Activated naive CD4-positive, alpha-beta T cell treated with anti-CD3 and anti-CD28 coated beads, Interleukin-2, amount 50 U/mL, for 16 hours (primary cell): ENCODE results near the gene CACNA1A.
A peak's percentile ranks its signal among the peaks of the same experiment; 100 is the strongest.
"Not testable (repeated sequence)": the region's sequence is repeated elsewhere in the genome, so short reads cannot be mapped to it uniquely, and the experiment has no call there.

ENCODE experiments used
- DNase-seq: peaks from one replicate; pipeline ENCODE4 v3.0.0-alpha.2; 2020

CACNA1A gene

DNA sequence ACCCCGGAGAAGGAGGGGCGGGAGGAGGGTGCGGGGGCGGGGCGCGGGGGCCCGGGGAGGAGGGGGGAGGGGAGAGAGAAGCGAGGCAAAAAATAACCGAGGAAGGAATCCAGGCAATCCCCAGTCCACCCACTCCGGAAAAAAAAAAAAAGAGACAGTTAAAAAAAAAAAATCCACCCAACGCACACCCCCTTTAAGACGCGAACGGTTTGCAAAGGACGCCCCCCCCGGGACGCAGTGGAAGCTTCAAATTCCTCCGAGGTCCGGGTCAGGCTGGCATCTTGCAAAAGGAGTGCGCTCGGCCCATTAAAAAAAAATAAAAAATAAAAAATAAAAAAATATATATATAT, at the start of gene CACNA1A:
Gene CACNA1A, minus strand, starts transcription at position 9 of the 350 bp plus-strand sequence. CDS start 255 bp downstream, outside the sequence.
- no peak for DNase-seq

DNA sequence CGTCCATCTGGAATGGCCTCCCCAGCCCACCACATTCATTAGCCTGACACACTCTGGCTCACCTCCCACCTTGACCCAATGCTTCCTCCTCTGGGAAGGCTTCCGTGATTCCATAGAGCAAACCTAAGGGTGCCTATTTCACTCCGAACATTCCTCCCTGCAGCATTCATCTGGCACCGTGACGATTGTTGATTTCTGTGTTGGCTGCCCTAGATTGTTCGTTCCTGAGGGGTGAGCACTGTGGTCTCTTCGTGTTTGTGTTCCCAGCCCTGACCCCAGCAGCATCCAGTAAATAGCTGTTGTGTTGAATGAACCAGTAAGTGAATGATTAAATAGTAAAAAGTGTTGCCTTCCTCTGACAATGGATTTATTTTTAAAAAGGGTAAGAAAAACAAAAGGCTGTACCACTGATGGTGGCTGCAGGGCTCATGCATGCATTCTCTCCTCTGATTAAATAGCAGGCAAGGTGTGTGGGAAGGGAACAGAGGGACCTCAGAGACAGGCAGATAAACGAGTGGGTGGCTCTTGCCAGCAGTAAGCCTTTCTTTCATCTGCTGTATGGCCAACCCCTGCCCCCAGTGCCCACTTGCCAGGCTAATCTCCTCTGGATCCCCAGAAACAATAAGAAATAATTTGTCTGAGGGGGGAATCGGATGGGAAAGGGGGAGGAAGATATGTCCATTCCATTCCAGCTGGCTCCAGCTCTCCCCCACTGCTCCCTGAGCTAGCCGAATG, 48.4 kb upstream of the CACNA1A start:
- DNase-seq, result no peak

DNA sequence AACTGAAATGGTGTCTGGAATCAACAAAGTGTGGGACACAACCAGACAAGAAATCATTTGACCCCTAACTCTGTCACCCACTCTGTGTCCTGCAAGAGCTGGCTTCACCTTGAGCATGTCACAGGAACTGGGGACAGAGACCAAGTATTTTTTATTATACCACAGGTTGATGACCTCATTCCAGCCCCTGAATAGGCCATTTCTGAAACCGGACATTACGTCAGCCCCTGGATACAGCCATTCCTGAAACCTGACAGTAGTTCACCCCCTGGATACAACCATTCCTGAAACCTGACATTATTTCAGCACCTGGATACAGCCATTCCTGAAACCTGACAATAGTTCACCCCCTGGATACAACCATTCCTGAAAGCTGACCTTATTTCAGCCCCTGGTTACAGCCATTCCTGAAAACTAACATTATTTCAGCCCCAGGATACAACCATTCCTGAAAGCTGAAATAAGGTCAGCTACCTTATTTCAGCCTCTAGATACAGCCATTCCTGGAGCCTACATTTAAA, 47.7 kb upstream of the CACNA1A start:
- no peak for DNase-seq

DNA sequence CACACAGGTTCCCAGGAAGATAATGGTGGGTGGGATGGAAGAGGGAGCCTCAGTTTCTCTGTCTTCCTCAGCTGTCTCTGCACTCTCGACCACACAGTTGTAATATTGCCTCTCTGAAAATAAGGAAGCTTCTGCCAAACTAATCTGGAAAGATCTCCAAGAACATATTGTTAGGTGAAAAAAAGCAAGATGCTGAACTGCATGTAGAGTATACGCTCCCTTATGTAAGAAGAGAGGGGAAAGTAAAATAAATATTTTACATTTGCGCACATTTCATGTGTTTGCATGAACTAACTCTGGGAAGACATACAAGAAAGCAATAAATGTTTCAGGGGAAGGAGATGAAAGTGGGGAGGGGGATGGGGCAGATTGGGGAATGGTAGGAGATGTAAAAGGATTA, 41.9 kb upstream of the CACNA1A start:
- DNase-seq, result no peak

DNA sequence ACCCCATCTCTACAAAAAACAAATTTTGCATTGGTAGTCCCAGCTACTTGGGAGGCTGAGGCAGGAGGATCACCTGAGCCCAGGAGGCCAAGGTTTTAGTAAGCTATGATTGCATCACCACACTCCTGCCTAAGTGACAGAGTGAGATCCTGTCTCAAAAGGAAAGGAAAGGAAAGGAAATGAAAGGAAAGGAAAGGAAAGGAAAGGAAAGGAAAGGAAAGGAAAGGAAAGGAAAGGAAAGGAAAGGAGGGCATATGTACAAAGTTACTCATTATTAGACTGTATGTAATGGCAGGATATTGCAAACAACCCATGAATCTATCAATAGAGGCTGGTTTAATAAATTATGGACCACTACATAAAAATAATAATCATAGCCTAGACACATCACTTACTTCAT, 40.8 kb upstream of the CACNA1A start:
- no peak for DNase-seq

DNA sequence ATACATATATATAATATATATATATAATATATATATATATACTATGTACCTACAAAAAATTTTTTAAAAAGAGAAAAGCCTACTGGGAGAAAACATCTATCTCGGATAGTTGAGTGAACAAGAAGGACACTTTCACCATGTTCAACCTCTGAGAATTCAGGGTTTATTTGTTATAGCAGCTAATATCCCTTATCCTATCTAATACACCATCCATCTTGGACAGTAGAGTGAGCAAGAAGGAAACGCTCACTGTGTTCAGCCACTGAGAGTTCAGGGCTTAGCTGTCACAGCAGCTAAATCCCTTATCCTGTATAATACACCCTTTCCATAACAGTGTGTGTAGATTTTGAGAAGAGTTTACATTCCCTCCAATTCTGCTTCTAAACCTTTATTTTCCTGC, 38.1 kb upstream of the CACNA1A start:
- DNase-seq, result no peak

DNA sequence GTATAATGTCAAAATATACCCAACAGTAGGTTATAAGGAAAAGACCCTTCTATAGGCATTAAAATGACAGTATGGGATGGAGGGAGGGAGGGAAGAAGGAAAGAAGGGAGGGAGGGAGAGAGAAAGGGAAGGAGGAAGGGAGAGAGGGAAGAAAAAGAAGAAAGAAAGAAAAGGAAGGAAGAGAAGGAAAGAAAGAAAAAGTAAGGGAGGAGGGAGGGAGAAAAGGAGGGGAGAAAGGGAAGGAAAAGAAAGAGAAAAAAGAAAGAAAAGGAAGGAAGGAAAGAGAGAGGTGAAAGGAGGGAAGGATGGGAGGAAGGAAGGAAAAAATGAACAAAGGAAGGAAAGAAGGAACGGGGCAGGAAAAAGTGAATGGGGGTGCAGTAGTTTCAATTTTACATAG, 35.3 kb upstream of the CACNA1A start:
- no peak for DNase-seq

DNA sequence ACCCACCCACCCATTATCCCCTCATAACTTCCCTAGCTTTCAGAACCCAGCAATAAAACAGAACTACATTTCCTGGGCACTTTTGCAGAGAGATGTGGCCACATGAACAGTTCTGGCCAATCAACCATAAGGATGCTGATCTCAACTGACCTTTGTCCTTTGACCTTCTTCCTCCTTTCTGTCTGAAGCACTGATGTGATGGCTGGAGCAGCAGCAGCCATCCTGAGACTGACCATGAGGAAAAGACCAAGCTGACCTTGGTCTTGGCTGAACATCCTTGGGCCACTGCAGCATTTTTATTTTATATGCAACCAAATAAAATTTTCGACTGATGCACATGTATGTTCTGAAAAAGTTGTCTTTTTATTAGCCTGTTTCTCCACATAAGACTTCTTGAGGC, 33.1 kb upstream of the CACNA1A start:
- no peak for DNase-seq

DNA sequence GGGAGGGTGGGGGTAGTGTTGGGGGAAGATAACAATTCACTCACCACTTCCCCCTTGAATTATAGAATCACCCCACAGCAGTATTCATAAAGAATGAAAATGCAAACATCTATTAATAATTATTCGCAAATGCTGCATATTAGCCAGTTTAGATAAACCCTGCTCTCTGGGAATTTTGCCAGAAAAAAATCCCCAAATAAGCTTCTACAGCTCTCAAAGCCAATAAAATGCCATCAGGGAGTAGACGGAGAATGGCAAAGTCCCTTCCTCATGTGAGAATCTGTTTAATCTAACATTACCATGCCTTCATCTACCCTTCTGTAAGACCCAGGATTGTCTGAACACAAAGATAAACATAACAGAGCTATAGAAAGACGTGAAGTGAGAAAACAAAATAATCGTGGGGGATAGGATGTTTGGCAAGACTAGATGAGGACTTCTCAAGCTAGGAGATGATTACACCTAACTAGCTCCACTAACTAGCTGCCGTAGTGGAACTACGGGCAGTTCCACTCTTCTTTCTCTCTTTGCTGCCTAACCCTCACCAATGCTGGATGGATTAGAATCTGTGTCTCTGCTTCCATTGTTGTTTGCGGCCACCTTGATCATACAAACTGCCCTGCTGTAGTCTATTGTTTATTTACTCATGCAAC, 32.4 kb upstream of the CACNA1A start:
- DNase-seq, result no peak

DNA sequence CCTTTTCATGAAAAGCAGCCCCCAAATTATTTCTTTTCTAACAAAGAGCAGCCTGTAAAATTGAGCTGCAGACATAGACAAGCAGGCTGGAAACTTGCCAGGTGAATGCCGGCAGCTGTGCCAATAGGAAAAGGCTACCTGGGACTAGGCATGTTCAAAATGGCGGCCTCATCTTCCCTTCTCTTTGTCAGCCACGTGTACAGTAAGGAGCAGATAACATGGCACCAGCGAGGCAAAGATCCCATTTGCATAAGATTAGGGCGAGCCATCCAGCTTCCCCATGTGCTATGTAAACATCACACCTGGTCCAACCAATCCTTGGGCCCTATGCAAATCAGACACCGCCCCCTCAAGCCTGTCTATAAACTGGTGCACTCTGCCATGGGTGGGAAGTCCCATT, 31.2 kb upstream of the CACNA1A start:
- no peak for DNase-seq

DNA sequence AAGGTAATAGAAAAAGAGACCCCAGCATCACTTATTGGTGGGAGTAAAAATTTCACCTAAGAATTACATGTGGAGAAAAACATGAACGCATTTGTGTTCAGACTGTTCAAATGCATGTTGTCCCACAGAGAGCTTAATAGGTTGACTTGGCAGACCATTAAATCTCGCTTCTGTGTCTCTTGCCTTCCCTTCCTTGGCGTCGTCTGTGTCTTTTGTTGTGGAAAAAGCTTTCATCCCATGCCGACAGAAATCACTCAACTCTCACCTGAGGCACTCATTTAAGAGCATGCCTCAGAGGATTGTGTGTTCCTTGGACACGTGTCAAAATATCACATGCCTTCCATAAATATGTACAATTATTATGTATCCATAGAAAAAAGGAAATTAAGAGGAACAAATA, 24.4 kb upstream of the CACNA1A start:
- no peak for DNase-seq

DNA sequence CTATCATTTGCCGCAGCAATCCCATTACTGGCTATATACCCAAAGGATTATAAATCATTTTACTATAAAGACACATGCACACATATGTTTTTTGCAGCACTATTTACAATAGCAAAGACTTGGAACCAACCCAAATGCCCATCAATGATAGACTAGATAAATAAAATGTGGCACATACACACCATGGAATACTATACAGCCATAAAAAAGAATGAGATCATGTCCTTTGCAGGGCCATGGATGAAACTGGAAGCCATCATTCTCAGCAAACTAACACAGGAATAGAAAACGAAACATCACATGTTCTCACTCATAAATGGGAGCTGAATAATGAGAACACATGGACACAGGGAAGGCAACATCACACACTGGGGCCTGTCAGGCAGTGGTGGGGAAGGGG, 23.4 kb upstream of the CACNA1A start:
- DNase-seq, result not testable (repeated sequence)

DNA sequence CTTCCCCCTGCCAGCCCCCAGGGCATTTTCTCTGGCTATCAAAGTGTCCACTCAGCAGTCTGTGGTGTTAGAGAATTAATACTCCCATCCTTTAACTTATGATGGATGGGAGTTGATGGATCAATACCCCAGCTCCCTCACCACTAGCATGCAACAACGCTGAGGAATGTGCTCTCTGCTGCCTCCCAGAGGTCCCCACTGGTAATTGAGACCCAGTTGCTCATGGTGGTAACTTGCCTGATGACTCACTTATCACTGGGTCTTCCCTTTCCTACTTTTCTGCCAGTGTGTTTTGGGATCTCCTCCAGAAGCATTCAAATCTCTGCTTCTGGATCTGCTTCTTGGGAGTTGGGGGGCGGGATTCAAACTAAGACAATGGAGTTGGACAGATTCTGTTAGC, 20.3 kb upstream of the CACNA1A start:
- DNase-seq, result no peak

DNA sequence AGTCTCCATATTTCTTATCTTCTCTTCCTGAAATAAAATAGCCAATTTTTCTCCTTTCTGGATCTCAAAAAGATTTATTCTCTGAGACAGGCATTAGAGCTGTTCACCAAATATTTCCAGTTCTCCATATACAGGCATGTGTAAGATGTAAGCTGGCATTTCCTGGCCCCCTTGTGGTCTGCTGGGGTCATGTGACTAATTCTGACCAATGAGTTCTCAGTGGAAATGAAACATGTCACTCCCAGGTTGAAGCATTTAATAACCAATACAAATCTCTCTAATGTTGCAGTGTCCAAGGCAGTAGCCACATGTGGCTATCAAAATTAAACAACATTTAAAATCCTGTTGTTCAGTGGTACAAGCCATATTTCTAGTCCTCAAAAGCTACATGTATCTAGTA, 14.8 kb upstream of the CACNA1A start:
- no peak for DNase-seq

DNA sequence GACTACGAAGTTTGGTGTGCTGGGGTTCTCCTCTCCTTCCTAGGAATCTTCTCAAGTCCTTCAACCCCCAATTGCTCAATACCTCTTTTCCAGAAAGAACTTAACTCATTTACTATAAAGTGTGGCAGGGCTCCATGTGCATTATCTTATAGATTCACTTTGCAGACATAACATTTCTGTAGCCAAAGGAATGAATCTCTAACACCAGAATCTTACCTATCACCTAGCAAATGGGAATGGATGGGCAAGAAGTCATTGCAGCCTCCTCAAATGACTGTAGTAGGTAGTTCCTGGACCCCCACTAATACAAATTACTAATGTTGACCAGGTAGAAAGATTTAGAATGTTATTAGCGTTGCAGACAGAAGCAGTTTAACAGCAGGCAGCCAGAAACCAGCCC, 5.7 kb upstream of the CACNA1A start:
- no peak for DNase-seq

DNA sequence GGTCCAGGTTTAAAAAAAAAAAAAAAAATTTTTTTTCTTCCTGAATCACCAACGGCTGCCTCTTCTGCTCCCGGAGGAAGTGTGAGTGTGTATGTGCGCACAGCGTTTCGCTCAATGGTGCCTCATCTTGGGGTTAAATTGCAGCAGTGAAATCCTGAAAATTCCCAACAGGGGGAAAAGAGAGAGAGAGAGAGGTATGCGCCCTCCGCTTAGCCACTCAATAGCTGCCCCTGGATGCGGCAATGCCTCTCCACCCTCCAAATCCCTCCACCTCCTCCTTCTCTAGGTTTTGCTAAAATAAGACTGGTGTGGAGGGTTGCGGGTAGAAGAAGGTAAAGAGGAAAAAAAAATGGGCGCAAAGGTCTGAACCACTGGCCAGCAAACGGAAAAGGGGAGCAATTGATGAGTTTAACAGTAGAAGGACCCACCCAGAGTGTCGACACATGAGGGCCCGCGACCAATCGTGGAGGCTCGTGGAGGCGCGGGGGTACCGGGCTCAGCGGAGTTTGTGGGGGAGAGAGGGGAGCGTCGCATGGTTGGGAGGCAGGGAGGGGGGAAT, 853 bp upstream of the CACNA1A start:
- no peak for DNase-seq

DNA sequence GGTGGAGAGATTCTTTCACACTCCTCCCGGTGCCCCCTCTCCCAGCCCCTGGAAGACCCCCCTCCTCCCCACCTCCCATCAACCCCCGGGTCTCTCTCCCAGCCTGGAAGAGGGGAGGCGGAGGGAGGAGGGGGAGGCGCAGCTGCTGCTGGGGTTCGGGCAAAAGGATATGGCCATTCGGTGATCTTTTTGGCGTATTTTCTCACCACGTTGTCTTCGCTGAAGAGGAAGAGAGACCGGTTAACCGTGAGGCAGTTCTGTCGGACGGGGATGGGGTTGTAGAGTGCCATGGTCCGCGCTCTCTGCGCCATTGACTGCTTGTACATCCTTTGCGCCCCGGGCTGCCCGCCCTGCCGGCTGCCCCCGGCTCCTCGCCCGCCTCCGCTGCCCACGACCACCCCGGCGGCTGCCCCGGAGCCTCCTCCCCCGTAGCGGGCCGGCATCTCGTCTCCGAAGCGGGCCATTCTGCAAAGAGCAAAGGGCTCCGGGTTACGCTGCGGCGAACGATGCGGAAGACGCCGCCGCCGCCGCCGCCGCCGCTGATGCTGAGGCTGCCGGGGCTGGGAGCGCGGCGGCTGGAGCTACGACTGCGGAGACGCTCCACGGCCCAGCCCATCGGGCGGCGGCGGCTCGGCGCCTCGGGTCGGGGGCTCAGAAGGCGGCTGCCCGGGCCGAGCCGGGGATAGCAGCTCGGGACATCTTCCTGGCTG, 363 bp downstream of the CACNA1A start:
- DNase-seq, result peak; percentile 20

DNA sequence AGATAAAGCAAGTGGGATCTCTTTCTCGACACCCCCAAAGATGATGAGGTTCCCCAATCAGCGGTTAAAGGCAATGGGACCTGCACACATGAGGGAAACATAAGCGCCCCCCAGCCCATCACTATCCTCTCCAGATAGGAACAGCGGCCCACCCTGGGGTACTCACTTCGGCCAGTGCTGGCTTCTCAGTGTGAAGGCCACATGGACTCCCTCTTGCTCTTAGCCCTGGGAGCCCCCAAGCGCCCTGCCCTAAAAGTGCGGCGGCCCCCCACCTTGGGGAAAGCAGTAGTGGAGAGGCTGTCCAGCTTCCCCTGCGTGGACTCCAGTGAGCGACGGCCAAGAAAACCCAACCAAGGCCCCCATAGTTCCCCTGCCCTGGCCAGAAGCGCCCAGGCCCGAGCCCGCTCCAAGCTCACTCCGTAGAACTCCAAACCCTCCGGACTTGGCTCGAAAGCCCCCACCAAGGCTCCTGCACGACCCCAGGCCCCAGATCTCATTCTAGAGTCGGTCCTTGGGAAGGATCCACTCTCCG, 1.0 kb downstream of the CACNA1A start:
- no peak for DNase-seq

DNA sequence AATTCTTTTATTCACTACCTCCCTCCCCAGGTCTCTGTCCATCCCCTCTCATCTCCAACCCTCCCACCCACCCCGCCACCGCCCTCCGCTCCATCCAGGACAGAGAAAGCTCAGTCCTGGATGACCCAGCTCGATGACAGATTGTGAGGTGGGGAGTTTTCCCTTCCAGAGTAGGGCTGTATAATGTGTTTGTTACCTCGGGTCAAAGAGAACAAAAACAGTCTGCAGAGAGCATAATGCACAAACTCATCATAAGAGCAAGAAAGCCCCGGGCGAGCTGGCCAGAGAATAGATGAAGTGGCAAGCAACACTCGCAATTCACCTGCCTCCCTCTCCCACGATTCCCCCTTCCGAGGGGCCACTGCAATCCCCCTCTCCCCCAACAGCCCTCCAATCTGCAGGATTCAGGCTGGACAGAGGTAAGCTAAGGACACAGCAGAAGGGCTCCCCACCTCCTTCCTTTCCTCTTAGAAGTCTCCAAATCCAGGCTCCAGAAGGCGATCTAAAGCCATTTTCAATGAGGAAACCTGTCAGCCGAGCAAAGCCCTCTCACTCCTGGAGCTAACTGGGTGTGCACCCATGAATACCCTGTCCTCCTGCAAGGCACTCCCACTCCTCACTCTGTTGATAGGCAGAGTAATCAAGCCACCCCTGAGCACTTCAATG, 2.6 kb downstream of the CACNA1A start:
- DNase-seq, result no peak

DNA sequence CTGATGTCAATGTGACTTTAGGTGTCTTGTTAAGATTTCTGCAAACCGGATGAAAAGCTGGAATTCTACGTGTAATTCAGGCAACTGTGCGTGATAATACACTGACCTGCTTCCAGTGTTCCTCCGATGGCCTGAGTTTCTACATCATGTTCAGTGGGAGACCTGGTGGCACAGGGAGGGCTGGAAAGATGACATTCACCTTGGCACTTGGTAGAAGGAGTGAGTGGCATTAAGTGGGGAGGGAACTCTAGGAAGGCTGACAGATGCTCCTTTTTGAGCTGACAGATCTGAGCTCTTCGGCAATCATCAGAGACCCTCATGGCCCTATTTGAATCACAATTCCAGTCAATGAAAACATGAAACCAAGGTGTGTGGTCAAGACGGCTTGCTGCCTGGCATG, 4.0 kb downstream of the CACNA1A start:
- DNase-seq, result no peak

DNA sequence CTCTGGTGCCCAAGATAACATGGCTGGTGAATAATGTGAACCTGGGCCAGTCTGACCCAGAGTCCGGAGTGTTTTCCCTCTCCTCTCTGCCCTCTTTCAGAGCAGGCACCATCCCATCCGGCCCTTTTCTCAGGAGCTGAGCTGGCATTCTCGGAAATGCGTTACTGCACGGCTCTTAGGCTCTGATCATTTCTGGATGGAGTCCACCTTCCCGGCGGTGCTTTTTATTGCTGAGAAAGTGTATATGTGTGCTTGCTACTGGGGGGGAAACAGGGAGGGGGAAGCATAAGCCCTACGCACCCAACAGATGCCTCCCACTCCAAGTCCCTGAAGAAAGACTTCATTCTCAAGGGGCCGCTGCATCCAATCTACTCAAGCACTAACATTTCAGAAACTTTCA, 6.6 kb downstream of the CACNA1A start:
- no peak for DNase-seq

DNA sequence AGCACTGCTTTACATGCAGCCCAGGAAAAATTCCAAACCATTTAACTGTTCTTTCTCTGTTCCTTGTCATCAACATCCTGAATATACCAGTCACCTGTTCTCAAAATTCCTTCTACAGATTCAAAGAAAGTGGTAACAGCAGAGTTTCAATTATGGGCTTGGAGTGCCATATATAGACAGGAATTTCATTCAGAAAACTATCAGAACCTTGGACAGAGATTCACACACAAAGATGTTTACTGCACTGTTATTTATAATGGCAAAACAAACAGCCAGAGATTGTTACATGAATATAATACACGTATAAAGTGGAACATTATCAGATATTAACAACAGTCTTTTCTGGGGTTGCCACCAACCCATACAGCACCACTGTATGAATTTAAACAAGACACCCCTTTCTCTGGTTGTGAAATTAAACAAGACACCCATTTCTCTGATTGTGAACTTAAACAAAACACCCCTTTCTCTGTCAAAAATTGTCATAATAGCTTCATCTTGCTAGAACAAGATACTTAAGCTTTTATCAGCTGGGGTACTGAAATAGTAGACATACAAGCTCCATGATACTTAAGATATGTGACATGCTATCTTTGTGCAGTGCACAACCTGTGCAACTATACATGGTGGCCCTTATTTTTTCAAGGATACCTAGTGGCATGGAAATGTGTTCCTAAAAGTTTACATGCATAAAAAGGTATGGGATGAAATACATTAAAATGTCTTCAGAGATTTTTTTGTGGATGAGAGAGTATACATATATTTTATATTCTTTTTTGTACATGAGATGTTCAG, 12.6 kb downstream of the CACNA1A start:
- no peak for DNase-seq
